ELR (cell line): ENCODE data around the gene SLCO2A1.

Experiments
- DNase-seq: peaks from one replicate; pipeline ENCODE4 v3.0.0-alpha.2; 2015; ENCODE audit warnings: low read depth

SLCO2A1 gene

GRCh38 chr3:134060561-134061385 lies 31.0 kb upstream of the SLCO2A1 start:
- DNase-seq = no peak

- no peak for DNase-seq
These were observed 30.2 kb upstream of the SLCO2A1 start for GRCh38 chr3:134059671-134060560.

- no peak for DNase-seq
These were observed 29.4 kb upstream of the SLCO2A1 start for GRCh38 chr3:134059035-134059601.

- DNase-seq = no peak
These were observed 28.0 kb upstream of the SLCO2A1 start for GRCh38 chr3:134057654-134058110.

GRCh38 chr3:134057006-134057653 lies 27.4 kb upstream of the SLCO2A1 start:
- DNase-seq = peak; percentile 38

GRCh38 chr3:134056464-134056891 lies 26.8 kb upstream of the SLCO2A1 start:
- no peak for DNase-seq

GRCh38 chr3:134055661-134056060 lies 25.9 kb upstream of the SLCO2A1 start:
- DNase-seq = no peak

GRCh38 chr3:134054881-134055280 lies 25.2 kb upstream of the SLCO2A1 start:
- no peak for DNase-seq

GRCh38 chr3:134054231-134054630 lies 24.5 kb upstream of the SLCO2A1 start:
- DNase-seq = no peak

- DNase-seq = no peak
These were observed 22.6 kb upstream of the SLCO2A1 start for GRCh38 chr3:134052370-134052769.

GRCh38 chr3:134049676-134050075 lies 20.0 kb upstream of the SLCO2A1 start:
- DNase-seq = no peak

- DNase-seq = no peak
These were observed 18.7 kb upstream of the SLCO2A1 start for GRCh38 chr3:134048278-134048996.

GRCh38 chr3:134044459-134044858 lies 14.7 kb upstream of the SLCO2A1 start:
- no peak for DNase-seq

GRCh38 chr3:134040066-134040465 lies 10.3 kb upstream of the SLCO2A1 start:
- no peak for DNase-seq

GRCh38 chr3:134039161-134039862 lies 9.6 kb upstream of the SLCO2A1 start:
- no peak for DNase-seq

GRCh38 chr3:134038716-134039115 lies 9.0 kb upstream of the SLCO2A1 start:
- no peak for DNase-seq

GRCh38 chr3:134038071-134038491 lies 8.4 kb upstream of the SLCO2A1 start:
- no peak for DNase-seq

- DNase-seq = no peak
These were observed 7.4 kb upstream of the SLCO2A1 start for GRCh38 chr3:134037168-134037567.

GRCh38 chr3:134036291-134036690 lies 6.6 kb upstream of the SLCO2A1 start:
- no peak for DNase-seq

- no peak for DNase-seq
These were observed 6.1 kb upstream of the SLCO2A1 start for GRCh38 chr3:134035836-134036235.
